ENCODE results near the gene APOBEC3A. TPM values are rescaled to one million over a fixed set of nuclear protein-coding genes. Genes with fewer than 3 reads are reported as not detected.
A peak's percentile ranks its signal among the peaks of the same experiment; 100 is the strongest.

The APOBEC3A gene
- not detected in 2 replicates for total RNA-seq (2022)
- Bru-seq, nascent RNA = not detected
- BruChase-seq, experiment 1, labeled RNA remaining after a 6-hour chase = percentile 4 among the genes with signal in this experiment
- BruChase-seq, experiment 2, labeled RNA remaining after a 2-hour chase = not detected
- long read RNA-seq = 0 reads

- DNase-seq (ENCODE audit: unreplicated experiment) = peak; percentile 16
- TF ChIP-seq, protein P1, sequence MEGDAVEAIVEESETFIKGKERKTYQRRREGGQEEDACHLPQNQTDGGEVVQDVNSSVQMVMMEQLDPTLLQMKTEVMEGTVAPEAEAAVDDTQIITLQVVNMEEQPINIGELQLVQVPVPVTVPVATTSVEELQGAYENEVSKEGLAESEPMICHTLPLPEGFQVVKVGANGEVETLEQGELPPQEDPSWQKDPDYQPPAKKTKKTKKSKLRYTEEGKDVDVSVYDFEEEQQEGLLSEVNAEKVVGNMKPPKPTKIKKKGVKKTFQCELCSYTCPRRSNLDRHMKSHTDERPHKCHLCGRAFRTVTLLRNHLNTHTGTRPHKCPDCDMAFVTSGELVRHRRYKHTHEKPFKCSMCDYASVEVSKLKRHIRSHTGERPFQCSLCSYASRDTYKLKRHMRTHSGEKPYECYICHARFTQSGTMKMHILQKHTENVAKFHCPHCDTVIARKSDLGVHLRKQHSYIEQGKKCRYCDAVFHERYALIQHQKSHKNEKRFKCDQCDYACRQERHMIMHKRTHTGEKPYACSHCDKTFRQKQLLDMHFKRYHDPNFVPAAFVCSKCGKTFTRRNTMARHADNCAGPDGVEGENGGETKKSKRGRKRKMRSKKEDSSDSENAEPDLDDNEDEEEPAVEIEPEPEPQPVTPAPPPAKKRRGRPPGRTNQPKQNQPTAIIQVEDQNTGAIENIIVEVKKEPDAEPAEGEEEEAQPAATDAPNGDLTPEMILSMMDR (IDR thresholded peaks at IDR 0.05; ENCODE audit: unreplicated experiment) = no peak
- Mint-ChIP-seq H3K4me1 (ENCODE audit: insufficient read depth, unreplicated experiment) (peaks cover 18% of the 10 kb centered on the region), H3K4me3 (ENCODE audit: unreplicated experiment) (no peak within 1 kb of the TSS), H3K9me3 (ENCODE audit: unreplicated experiment) (no peaks in the 10 kb centered on the region), H3K36me3 (ENCODE audit: insufficient read depth, unreplicated experiment) (no peaks in the 10 kb centered on the region), H3K27me3 (ENCODE audit: insufficient read depth, unreplicated experiment) (peaks cover 47% of the 10 kb centered on the region), H3K27ac (ENCODE audit: low read depth, unreplicated experiment) (no peak within 1 kb of the TSS)
- no TSS peak for BruUV-seq (replicated peaks)
- intact Hi-C loops (cut with micrococcal nuclease) = no loop called here
- ChIA-PET CTCF (no interaction called here), POLR2A (no interaction called here)
Observed at GRCh38 chr22:38957046-38957770, at the start of gene APOBEC3A. TSS of gene APOBEC3A (plus strand) at chr22:38957609. CDS start at chr22:38957692, 83 bp downstream.

GRCh38 chr22:38907767-38908166 lies 49.6 kb upstream of the APOBEC3A start:
- POLR2A ChIA-PET = no interaction called here

DNA sequence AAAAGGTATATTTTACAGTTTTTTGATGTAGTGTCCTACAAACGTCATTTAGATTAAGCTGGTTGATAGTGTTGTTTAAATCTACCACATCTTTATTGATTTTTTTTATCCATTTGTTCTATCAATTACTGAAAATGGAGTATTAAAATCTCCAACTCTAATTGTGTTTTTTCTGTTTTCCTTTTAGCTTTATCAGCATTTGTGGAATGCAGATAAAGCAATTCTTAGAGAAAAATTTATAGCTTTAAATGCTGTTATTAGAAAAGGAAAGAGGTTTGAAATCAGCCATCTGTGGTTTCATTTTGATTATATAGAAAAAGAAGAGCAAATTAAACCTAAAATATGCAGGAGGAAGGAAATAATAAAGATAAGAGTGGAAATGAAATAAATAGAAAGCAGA lies 46.0 kb upstream of the APOBEC3A start:
- Mint-ChIP-seq H3K4me3 (ENCODE audit: unreplicated experiment) (no peak overlapping the region), H3K4me1 (ENCODE audit: insufficient read depth, unreplicated experiment) (no peaks in the 10 kb centered on the region), H3K36me3 (ENCODE audit: insufficient read depth, unreplicated experiment) (no peaks in the 10 kb centered on the region), H3K9me3 (ENCODE audit: unreplicated experiment) (no peaks in the 10 kb centered on the region), H3K27ac (ENCODE audit: low read depth, unreplicated experiment) (no peak overlapping the region), H3K27me3 (ENCODE audit: insufficient read depth, unreplicated experiment) (peaks cover 79% of the 10 kb centered on the region)
- DNase-seq (ENCODE audit: unreplicated experiment) = no peak
- intact Hi-C loops (cut with micrococcal nuclease) = no loop called here
- BruUV-seq (replicated peaks) = no TSS peak
- CTCF ChIA-PET = interaction anchor here (0.7 to 1.6 kb wide), 2 partner anchors 27 to 41 kb away, joined by 3 to 4 read pairs; no protein-coding TSS in a partner anchor
- POLR2A ChIA-PET = interaction anchor here (0.6 kb wide), 1 partner anchor 947 kb away, joined by 3 read pairs; no protein-coding TSS in a partner anchor
- TF ChIP-seq, protein P1 (IDR thresholded peaks at IDR 0.05; ENCODE audit: unreplicated experiment) = no peak

More at GRCh38 chr22:38907767-38908166, 49.6 kb upstream of the APOBEC3A start:
- CTCF ChIA-PET = no interaction called here
- Mint-ChIP-seq H3K4me1 (ENCODE audit: insufficient read depth, unreplicated experiment) (no peaks in the 10 kb centered on the region), H3K9me3 (ENCODE audit: unreplicated experiment) (no peaks in the 10 kb centered on the region), H3K36me3 (ENCODE audit: insufficient read depth, unreplicated experiment) (no peaks in the 10 kb centered on the region), H3K27me3 (ENCODE audit: insufficient read depth, unreplicated experiment) (peaks cover 65% of the 10 kb centered on the region), H3K27ac (ENCODE audit: low read depth, unreplicated experiment) (no peak overlapping the region), H3K4me3 (ENCODE audit: unreplicated experiment) (no peak overlapping the region)
- intact Hi-C loops (cut with micrococcal nuclease) = no loop called here
- BruUV-seq (replicated peaks) = no TSS peak
- DNase-seq (ENCODE audit: unreplicated experiment) = no peak
- TF ChIP-seq, protein P1 (IDR thresholded peaks at IDR 0.05; ENCODE audit: unreplicated experiment) = no peak

DNA sequence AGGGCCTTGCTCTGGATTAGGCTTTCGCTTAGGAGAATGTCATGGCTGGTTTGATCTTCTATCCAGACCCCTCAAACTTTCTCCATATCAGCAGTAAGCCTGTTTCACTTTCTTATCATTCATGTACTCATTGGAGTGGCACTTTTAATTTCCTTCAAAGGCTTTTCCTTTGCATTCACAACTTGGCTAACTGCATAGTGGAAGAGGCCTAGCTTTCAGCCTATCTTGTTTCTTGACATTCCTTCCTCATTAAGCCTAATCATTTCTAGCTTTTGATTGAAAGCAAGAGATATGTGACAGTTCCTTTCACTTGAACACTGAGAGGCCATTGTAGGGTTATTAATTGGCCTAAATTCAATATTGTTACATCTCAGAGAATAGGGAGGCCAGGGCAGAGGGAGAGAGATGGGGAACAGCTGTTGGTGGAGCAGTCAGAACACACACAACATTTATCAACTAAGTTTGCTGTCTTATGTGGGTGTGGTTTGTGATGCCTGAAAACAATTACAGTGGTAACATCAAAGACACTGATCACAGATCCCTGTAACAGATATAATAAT lies 37.7 kb upstream of the APOBEC3A start:
- POLR2A ChIA-PET = interaction anchor here (1.1 kb wide), 1 partner anchor 50 kb away, joined by 3 read pairs; no protein-coding TSS in a partner anchor
- TF ChIP-seq, protein P1 (IDR thresholded peaks at IDR 0.05; ENCODE audit: unreplicated experiment) = no peak
- intact Hi-C loops (cut with micrococcal nuclease) = loop anchor here (5.0 kb wide), 1 partner anchor 47 kb away; the partner anchor contains the start of gene CBX6
- Mint-ChIP-seq H3K27me3 (ENCODE audit: insufficient read depth, unreplicated experiment) (peaks cover 51% of the 10 kb centered on the region), H3K9me3 (ENCODE audit: unreplicated experiment) (no peaks in the 10 kb centered on the region), H3K4me3 (ENCODE audit: unreplicated experiment) (no peak overlapping the region), H3K27ac (ENCODE audit: low read depth, unreplicated experiment) (no peak overlapping the region), H3K4me1 (ENCODE audit: insufficient read depth, unreplicated experiment) (peaks cover 13% of the 10 kb centered on the region), H3K36me3 (ENCODE audit: insufficient read depth, unreplicated experiment) (no peaks in the 10 kb centered on the region)
- no peak for DNase-seq (ENCODE audit: unreplicated experiment)
- CTCF ChIA-PET = no interaction called here
- BruUV-seq (replicated peaks) = no TSS peak

Data from MCF 10A (cell line).